Upper lobe of left lung (tissue), 6 donors: Measurements from ENCODE around the gene BCL2. TPM values are rescaled to one million over a fixed set of nuclear protein-coding genes. Genes with fewer than 3 reads are reported as not detected.

ENCODE experiments used
- ATAC-seq, 2 donors: fragments of 200-7000 bp; cut with Tn5 transposase; one replicate each; pipeline ENCODE4 v1.9.1; 2022; ENCODE audit warnings: mild to moderate bottlenecking in 2 of 2, moderate library complexity in 2 of 2; ENCODE audit not compliant: low FRiP score in 2 of 2
- DNase-seq, 2 donors: peaks; one replicate each; pipeline ENCODE4 v3.0.0-alpha.2; 2019 to 2020
- H3K27ac ChIP-seq, 4 donors: fragments of 200-600 bp; sonication (generic); one replicate each; pipeline ENCODE4 v1.5.1; 2016 to 2019
- H3K27me3 ChIP-seq, 4 donors: fragments of 200-600 bp; sonication (generic); one replicate each; pipeline ENCODE4 v1.5.1; 2017 to 2019
- H3K36me3 ChIP-seq, 4 donors: fragments of 200-600 bp; sonication (generic); one replicate each; pipeline ENCODE4 v1.5.1; 2016 to 2019
- H3K4me1 ChIP-seq, 4 donors: fragments of 200-600 bp; sonication (generic); one replicate each; pipeline ENCODE4 v1.5.1; 2018 to 2019
- H3K4me3 ChIP-seq, 4 donors: fragments of 200-600 bp; sonication (generic); one replicate each; pipeline ENCODE4 v1.5.1; 2017 to 2019; ENCODE audit warnings: mild to moderate bottlenecking in 2 of 4, moderate library complexity in 1 of 4
- H3K9me3 ChIP-seq, 4 donors: fragments of 200-600 bp; sonication (generic); one replicate each; pipeline ENCODE4 v1.5.1; 2018 to 2019
- EP300 ChIP-seq, 4 donors: sonication (generic); formaldehyde crosslinking; IDR thresholded peaks; one replicate each; pipeline ENCODE4 v1.5.1; 2017; ENCODE audit warnings: antibody characterized with exemption in 4 of 4, control low read depth in 2 of 4
- POLR2A ChIP-seq, 4 donors: fragments of 450-650 bp; IDR thresholded peaks; one replicate each; pipeline ENCODE4 v1.5.1; 2016 to 2017; ENCODE audit warnings: antibody characterized with exemption in 4 of 4, mild to moderate bottlenecking in 2 of 4
- POLR2AphosphoS5 ChIP-seq, 2 donors: sonication (generic); formaldehyde crosslinking; IDR thresholded peaks; one replicate each; pipeline ENCODE4 v1.5.1; 2017; ENCODE audit warnings: antibody characterized with exemption in 2 of 2
- WGBS, 2 donors: methylation state at CpG; one replicate each; pipeline ENCODE4 v1.1.5; 2017 to 2018; 5-methylcytosine and 5-hydroxymethylcytosine counted together
- total RNA-seq, 6 donors: library from RNA; depleted of rRNA in 4 of 6; stranded (reverse); fragments of >200 nt in 4 of 6; gene quantifications; one replicate each; pipeline versions ENCODE4 v1.1.0 to v1.2.1, GENCODE V29; 2016 to 2021
- TF ChIP-seq, protein P1 (sequence below), 6 experiments: fragments of 450-650 bp in 4 of 6; fragments of 200-600 bp in 2 of 6; sonication (generic) in 2 of 6; IDR thresholded peaks; one replicate each; pipeline ENCODE4 v1.5.1; 2016 to 2019; ENCODE audit warnings: antibody characterized with exemption in 6 of 6
- donor health status: DM: no; HTN: no; CAD: no; lungs with moderate emphysema.
- donor health status: DM: no; HTN: yes; CAD: no; lungs with severe emphysema.

BCL2 gene
- total RNA-seq, 6 donors from 2014 or later: 5.9 to 19.9 (median 11.4) TPM

- 95 to 96% methylated on average over 15 to 16 of the region's 16 CpGs for WGBS, 2 donors
- Histone ChIP-seq H3K9me3 (no peaks in the 10 kb centered on the region), H3K27ac (no peak overlapping the region), H3K4me3 (no peak overlapping the region), H3K4me1 (peaks cover 0 to 11% (median 2%) of the 10 kb centered on the region in 4 donors), H3K27me3 (no peaks in the 10 kb centered on the region), H3K36me3 (no peaks in the 10 kb centered on the region)
- DNase-seq (no peak), ATAC-seq (no peak)
- TF ChIP-seq POLR2A (IDR thresholded peaks at IDR 0.05): no peak
- TF ChIP-seq POLR2AphosphoS5 (IDR thresholded peaks at IDR 0.05): no peak
- TF ChIP-seq EP300 (IDR thresholded peaks at IDR 0.05): no peak
- TF ChIP-seq, protein P1, sequence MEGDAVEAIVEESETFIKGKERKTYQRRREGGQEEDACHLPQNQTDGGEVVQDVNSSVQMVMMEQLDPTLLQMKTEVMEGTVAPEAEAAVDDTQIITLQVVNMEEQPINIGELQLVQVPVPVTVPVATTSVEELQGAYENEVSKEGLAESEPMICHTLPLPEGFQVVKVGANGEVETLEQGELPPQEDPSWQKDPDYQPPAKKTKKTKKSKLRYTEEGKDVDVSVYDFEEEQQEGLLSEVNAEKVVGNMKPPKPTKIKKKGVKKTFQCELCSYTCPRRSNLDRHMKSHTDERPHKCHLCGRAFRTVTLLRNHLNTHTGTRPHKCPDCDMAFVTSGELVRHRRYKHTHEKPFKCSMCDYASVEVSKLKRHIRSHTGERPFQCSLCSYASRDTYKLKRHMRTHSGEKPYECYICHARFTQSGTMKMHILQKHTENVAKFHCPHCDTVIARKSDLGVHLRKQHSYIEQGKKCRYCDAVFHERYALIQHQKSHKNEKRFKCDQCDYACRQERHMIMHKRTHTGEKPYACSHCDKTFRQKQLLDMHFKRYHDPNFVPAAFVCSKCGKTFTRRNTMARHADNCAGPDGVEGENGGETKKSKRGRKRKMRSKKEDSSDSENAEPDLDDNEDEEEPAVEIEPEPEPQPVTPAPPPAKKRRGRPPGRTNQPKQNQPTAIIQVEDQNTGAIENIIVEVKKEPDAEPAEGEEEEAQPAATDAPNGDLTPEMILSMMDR (IDR thresholded peaks at IDR 0.05): no peak
These were observed 60.6 kb downstream of the BCL2 start for GRCh38 chr18:63258749-63259566.

GRCh38 chr18:63257453-63257852, 62.1 kb downstream of the BCL2 start:
- H3K27ac ChIP-seq: no peak overlapping the region
- no peak for DNase-seq

DNA sequence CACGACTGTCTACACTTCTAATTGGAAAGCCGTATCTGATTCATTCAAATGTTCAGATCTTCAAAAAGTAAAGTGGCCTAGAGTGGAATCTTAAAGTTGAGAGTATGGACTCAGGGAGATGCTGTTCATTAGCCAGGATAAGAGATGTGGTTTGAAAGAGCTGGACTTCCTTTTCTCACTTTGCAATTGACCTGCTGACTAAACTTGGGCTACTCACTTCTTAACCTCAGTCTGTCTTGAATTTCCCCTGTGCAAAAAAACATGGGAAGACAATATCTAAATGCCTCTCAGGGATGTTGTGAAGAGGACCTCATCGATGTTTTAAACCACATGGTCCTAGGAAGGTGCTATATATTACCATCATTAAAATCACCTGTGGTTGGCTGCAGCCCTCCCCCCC, 64.1 kb downstream of the BCL2 start:
- 83 to 91% methylated on average over 3 of the region's 3 CpGs for WGBS, 2 donors
- Histone ChIP-seq H3K36me3 (no peaks in the 10 kb centered on the region), H3K4me1 (peaks cover 0 to 8% (median 6%) of the 10 kb centered on the region in 4 donors), H3K4me3 (no peak overlapping the region), H3K9me3 (no peaks in the 10 kb centered on the region), H3K27ac (no peak overlapping the region), H3K27me3 (no peaks in the 10 kb centered on the region)
- DNase-seq: no peak
- ATAC-seq: no peak
- TF ChIP-seq POLR2A (IDR thresholded peaks at IDR 0.05) (no peak), POLR2AphosphoS5 (IDR thresholded peaks at IDR 0.05) (no peak), EP300 (IDR thresholded peaks at IDR 0.05) (no peak)

More at GRCh38 chr18:63257453-63257852, 62.1 kb downstream of the BCL2 start:
- H3K9me3 ChIP-seq: no peaks in the 10 kb centered on the region
- 78% methylated on average over 5 of the region's 5 CpGs for WGBS, 2 donors
- H3K4me3 ChIP-seq: no peak overlapping the region
- TF ChIP-seq POLR2AphosphoS5 (IDR thresholded peaks at IDR 0.05) (no peak), EP300 (IDR thresholded peaks at IDR 0.05) (no peak), POLR2A (IDR thresholded peaks at IDR 0.05) (no peak)
- TF ChIP-seq, protein P1 (IDR thresholded peaks at IDR 0.05): no peak
- H3K27me3 ChIP-seq: no peaks in the 10 kb centered on the region
- peaks cover 0 to 8% (median 6%) of the 10 kb centered on the region in 4 donors for H3K4me1 ChIP-seq
- ATAC-seq: no peak
- no peaks in the 10 kb centered on the region for H3K36me3 ChIP-seq

DNA sequence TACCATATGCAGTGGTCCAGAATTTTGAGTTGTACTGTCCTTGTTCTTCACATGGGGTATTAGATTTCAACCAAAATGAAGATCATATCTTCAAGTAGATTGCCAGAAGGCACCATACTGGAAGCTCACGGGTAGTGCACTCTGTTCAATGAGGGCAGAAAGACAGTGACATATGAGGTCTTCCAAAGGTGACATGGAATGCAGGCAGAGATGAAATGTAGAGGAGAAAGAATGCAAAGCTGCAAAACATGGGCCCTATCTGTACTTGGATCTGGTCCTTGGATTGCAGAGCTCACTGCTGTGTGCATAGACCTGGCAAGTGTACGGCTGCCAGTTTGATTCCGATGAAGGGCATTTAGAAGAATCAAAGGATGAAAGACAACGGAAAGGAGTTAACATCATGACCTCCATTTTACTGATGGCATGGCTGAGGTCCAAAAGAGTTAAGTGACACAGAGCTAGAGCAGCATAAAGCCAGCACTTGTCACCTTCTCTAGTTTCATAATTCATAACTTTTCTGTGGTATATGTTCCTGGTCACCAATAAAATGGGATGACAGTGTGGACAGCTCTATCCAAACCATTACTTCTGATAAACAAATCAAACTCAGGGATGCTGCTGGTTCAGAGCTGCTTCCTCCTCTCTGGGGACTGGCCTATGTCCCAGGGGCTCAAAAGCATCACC, 64.7 kb downstream of the BCL2 start:
- Histone ChIP-seq H3K27me3 (no peaks in the 10 kb centered on the region), H3K27ac (no peak overlapping the region), H3K4me3 (no peak overlapping the region), H3K9me3 (no peaks in the 10 kb centered on the region), H3K36me3 (no peaks in the 10 kb centered on the region), H3K4me1 (peaks cover 0 to 8% (median 6%) of the 10 kb centered on the region in 4 donors)
- no peak for DNase-seq
- TF ChIP-seq, protein P1 (IDR thresholded peaks at IDR 0.05): no peak
- TF ChIP-seq EP300 (IDR thresholded peaks at IDR 0.05) (no peak), POLR2AphosphoS5 (IDR thresholded peaks at IDR 0.05) (no peak), POLR2A (IDR thresholded peaks at IDR 0.05) (no peak)
- WGBS, 2 donors: 95 to 99% methylated on average over 4 of the region's 4 CpGs
- ATAC-seq: no peak
